Activated CD4-positive, alpha-beta T cell treated with anti-CD3 and anti-CD28 coated beads for 36 hours (primary cell): Measurements from ENCODE around the gene SBF2. TPM values are rescaled to one million over a fixed set of nuclear protein-coding genes. Genes with fewer than 3 reads are reported as not detected.
A peak's percentile ranks its signal among the peaks of the same experiment; 100 is the strongest.

ENCODE experiments used
- ATAC-seq: fragments of 200-7000 bp; cut with Tn5 transposase; one replicate; pipeline ENCODE4 v1.10.0; 2021; ENCODE audit warnings: mild to moderate bottlenecking, moderate library complexity
- CTCF ChIA-PET: fragments of 350-600 bp; sonication (Branson Sonifier 250); formaldehyde crosslinking; loops from one replicate; lab custom pipeline; 2021; ENCODE audit warnings: antibody characterized with exemption; lab: Charles Lee
- POLR2A ChIA-PET: fragments of 350-600 bp; sonication (Branson Sonifier 250); formaldehyde crosslinking; loops from one replicate; lab custom pipeline; 2021; ENCODE audit warnings: antibody characterized with exemption, inconsistent platforms; lab: Charles Lee
- DNase-seq: peaks from one replicate; pipeline ENCODE4 v3.0.0-alpha.2; 2020
- H3K27ac Mint-ChIP-seq: one replicate; pipeline ENCODE4 v1.8.0; 2021; ENCODE audit warnings: mixed read lengths
- H3K27me3 Mint-ChIP-seq: one replicate; pipeline ENCODE4 v1.8.0; 2021; ENCODE audit warnings: mixed read lengths
- H3K36me3 Mint-ChIP-seq: one replicate; pipeline ENCODE4 v1.8.0; 2021; ENCODE audit warnings: low read depth, mixed read lengths
- H3K4me1 Mint-ChIP-seq: one replicate; pipeline ENCODE4 v1.8.0; 2021; ENCODE audit warnings: mixed read lengths
- H3K4me3 Mint-ChIP-seq: one replicate; pipeline ENCODE4 v1.8.0; 2021; ENCODE audit warnings: mild to moderate bottlenecking, moderate library complexity, mixed read lengths
- H3K9me3 Mint-ChIP-seq: one replicate; pipeline ENCODE4 v1.8.0; 2021; ENCODE audit warnings: low read depth, mixed read lengths
- intact Hi-C, 2 experiments: fragments of 100-400 bp; cut with DNase I in 1 of 2; cut with micrococcal nuclease in 1 of 2; formaldehyde crosslinking; loops; one replicate each; pipeline versions ENCODE4 v1.14.2 to v1.15.1; 2022 to 2024; cut with DNase I, micrococcal nuclease
- total RNA-seq, 2 experiments: library from RNA; stranded (reverse); gene quantifications; one replicate each; pipeline ENCODE4 v1.2.3, GENCODE V29; 2021

SBF2 gene
- total RNA-seq, 2 experiments from 2014 or later, result 7.1 to 8.1 TPM

DNA sequence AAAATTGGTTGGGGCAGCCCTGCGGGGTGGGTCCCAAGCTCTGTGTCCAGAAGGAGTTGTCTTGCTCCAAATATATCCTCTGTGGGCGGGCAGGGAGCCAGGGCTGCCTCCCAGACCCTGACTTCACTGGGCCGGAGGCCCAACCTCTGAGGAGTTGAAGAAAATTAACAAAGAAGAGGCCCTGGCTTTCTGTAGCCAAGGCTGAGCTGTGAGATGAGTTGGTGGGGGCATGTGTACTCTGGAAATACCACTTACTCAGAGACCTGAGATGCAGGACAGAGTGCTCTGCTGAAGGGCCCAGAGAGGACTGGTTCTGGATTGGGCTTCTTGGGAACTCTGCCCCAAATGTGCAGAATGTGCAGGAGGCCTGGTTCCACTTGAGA is 533.8 kb downstream of the SBF2 start:
- peaks cover 48% of the 10 kb centered on the region for H3K4me1 Mint-ChIP-seq
- DNase-seq (peak; percentile 21), ATAC-seq (no peak)
- H3K36me3 Mint-ChIP-seq, result peaks cover 3% of the 10 kb centered on the region
- peak overlapping the region; percentile 86 for H3K4me3 Mint-ChIP-seq
- peak overlapping the region; percentile 98 for H3K27ac Mint-ChIP-seq
- intact Hi-C loops, result no loop called here
- no peaks in the 10 kb centered on the region for H3K27me3 Mint-ChIP-seq
- ChIA-PET POLR2A (interaction anchor here (0.6 to 1.4 kb wide), 4 partner anchors 146 to 300 kb away, joined by 3 to 5 read pairs (median 4); partner anchors contain the start of genes WEE1 and ZNF143), CTCF (interaction anchor here (0.9 to 3.7 kb wide), 11 partner anchors 12 to 548 kb away, joined by 3 to 31 read pairs (median 5); partner anchors contain the start of gene WEE1)
- no peaks in the 10 kb centered on the region for H3K9me3 Mint-ChIP-seq

DNA sequence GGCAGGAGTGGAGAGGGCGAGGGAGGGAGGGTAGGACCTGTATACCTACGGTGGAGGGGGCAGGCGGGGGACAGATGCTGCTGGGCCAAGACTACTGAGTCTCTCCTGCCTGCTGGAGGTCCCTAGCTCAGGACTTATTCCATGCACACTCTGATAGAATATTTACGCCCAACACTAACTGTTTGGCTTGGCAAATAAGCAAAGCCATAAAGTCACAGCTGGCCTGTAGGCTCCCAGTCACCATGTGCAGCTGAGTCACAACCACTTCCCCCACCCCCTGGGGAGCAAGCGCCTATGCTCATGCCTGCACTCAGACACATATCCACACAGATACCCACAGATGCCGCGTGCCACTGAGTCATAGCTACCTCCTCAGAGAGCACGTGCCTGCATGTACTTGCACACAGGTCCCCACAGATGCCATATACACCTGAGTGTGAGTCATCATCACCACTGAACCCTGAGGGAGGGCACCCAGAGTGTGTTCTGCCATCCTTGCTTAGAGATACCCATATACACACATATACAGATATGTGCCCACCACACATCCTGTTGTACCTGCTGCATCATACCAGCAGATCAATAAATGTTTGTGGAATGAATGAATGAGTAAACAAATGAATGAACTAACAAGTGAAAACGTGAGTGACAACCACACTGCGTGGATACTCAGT is 534.4 kb downstream of the SBF2 start:
- ChIA-PET POLR2A (interaction anchor here (0.6 to 1.4 kb wide), 6 partner anchors 100 to 820 kb away, joined by 3 to 14 read pairs (median 4); partner anchors contain the start of genes WEE1 and ZNF143), CTCF (interaction anchor here (0.6 to 3.7 kb wide), 16 partner anchors 8 to 606 kb away, joined by 3 to 31 read pairs (median 4); partner anchors contain the start of gene WEE1)
- peak overlapping the region; percentile 98 for H3K27ac Mint-ChIP-seq
- peak; percentile 98 for DNase-seq
- H3K27me3 Mint-ChIP-seq, result no peaks in the 10 kb centered on the region
- H3K9me3 Mint-ChIP-seq, result no peaks in the 10 kb centered on the region
- peaks cover 48% of the 10 kb centered on the region for H3K4me1 Mint-ChIP-seq
- H3K36me3 Mint-ChIP-seq, result peaks cover 2% of the 10 kb centered on the region
- intact Hi-C loops, result loop anchor here (1.0 to 5.0 kb wide), 13 partner anchors 83 to 1077 kb away; partner anchors contain the start of genes AMPD3 (in 1 of the 2), RPL27A (in 1 of the 2), SWAP70 (in 1 of the 2) and TMEM41B (in 1 of the 2)
- ATAC-seq, result peak; percentile 90
- H3K4me3 Mint-ChIP-seq, result peak overlapping the region; percentile 86

- Mint-ChIP-seq H3K27me3 (no peaks in the 10 kb centered on the region), H3K4me3 (peak overlapping the region; percentile 86), H3K27ac (peak overlapping the region; percentile 98), H3K36me3 (no peaks in the 10 kb centered on the region), H3K4me1 (peaks cover 48% of the 10 kb centered on the region), H3K9me3 (no peaks in the 10 kb centered on the region)
- ATAC-seq (peak; percentile 25), DNase-seq (peak; percentile 80)
- ChIA-PET POLR2A (interaction anchor here (0.6 to 1.4 kb wide), 6 partner anchors 101 to 819 kb away, joined by 3 to 14 read pairs (median 4); partner anchors contain the start of gene WEE1), CTCF (interaction anchor here (0.6 to 3.7 kb wide), 21 partner anchors 9 to 607 kb away, joined by 3 to 31 read pairs (median 4); partner anchors contain the start of genes ADM and WEE1)
- intact Hi-C loops, result loop anchor here (1.0 to 5.0 kb wide), 19 partner anchors 83 to 1077 kb away; partner anchors contain the start of genes AMPD3 (in 1 of the 2), RPL27A (in 1 of the 2), SWAP70 (in 1 of the 2) and TMEM41B (in 1 of the 2)
Measured at GRCh38 chr11:9758637-9759518, 535.1 kb downstream of the SBF2 start.

DNA sequence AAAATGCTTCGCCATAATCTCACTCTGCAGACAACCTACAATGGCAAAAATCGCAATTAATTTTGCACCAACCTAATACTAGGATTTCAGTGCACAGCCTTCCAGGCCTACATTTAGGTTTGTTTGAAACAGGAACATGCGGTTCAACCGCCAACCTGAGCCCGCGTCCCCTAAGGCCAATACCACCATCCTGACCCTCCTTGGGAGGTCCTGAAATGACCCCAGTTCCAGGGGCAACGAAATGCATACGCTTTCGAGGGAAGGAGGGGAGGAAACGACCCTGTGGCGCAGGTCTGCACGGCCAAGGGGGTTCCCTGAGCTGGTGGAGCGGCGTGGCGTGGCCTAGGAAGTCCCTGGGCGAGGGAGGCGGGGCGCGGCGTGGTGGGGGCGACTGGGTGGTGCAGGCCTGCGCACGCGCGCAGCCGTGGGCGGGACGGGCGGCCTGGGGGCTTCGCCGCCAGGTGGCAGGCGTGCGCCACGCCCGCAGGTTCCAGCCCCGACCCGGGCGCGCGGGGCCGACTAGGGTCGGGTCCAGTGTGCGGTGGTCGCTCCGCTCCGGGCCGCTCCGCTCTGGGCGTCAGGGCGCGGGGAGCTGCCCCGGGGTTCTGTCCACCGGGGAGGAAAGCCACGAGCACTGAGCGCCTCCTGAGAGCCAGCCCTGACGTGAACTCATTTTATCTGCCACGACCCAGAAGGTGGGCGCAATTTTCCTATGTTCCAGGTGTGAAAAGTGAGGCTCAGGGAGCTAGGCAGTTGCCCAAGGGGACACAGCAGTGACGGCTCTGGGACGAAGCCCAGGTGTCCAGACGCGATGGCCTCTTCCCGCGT is 536.0 kb downstream of the SBF2 start:
- Mint-ChIP-seq H3K27me3 (no peaks in the 10 kb centered on the region), H3K4me3 (peak overlapping the region; percentile 86), H3K4me1 (peaks cover 51% of the 10 kb centered on the region), H3K36me3 (no peaks in the 10 kb centered on the region), H3K27ac (peak overlapping the region; percentile 89), H3K9me3 (no peaks in the 10 kb centered on the region)
- ChIA-PET POLR2A (interaction anchor here (0.6 kb wide), 2 partner anchors 160 to 549 kb away, joined by 3 to 4 read pairs; no protein-coding TSS in a partner anchor), CTCF (interaction anchor here (0.6 to 3.7 kb wide), 16 partner anchors 10 to 1726 kb away, joined by 3 to 31 read pairs (median 3); partner anchors contain the start of gene ADM)
- peak; percentile 97 for DNase-seq
- intact Hi-C loops, result loop anchor here (1.0 to 5.0 kb wide), 17 partner anchors 84 to 1076 kb away; partner anchors contain the start of genes AMPD3 (in 1 of the 2), RPL27A (in 1 of the 2), SWAP70 (in 1 of the 2) and TRIM66 (in 1 of the 2)
- peak; percentile 47 for ATAC-seq

- intact Hi-C loops, result loop anchor here (5.0 kb wide), 6 partner anchors 85 to 1075 kb away; partner anchors contain the start of genes AMPD3 (in 1 of the 2), RPL27A (in 1 of the 2) and TRIM66 (in 1 of the 2)
- H3K36me3 Mint-ChIP-seq, result no peaks in the 10 kb centered on the region
- no peaks in the 10 kb centered on the region for H3K9me3 Mint-ChIP-seq
- DNase-seq (no peak), ATAC-seq (no peak)
- CTCF ChIA-PET, result interaction anchor here (1.0 to 1.1 kb wide), 2 partner anchors 143 to 222 kb away, joined by 3 read pairs; no protein-coding TSS in a partner anchor
- POLR2A ChIA-PET, result no interaction called here
- peaks cover 54% of the 10 kb centered on the region for H3K4me1 Mint-ChIP-seq
- H3K4me3 Mint-ChIP-seq, result no peak overlapping the region
- no peaks in the 10 kb centered on the region for H3K27me3 Mint-ChIP-seq
- H3K27ac Mint-ChIP-seq, result peak overlapping the region; percentile 89
Measured at GRCh38 chr11:9756878-9757277, 537.1 kb downstream of the SBF2 start.

DNA sequence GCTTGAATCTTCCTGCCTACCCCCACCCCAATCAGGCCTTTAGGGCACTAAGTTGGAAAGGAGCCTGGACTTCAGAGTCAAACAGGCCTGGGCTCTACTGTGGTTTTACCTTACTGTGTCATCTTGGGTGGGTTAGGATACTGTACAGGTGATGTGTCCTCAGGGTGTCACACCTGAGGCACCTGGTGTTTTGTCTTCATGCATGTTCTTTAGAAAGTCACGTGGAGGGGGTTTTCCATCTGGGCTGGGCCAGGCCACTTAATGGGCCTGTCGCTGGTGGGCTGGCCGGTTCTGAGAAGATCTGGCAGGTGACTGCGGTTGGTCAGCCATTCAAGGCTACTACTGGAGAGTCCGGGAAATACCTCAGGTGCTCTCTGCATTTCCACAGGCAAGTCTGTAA is 537.6 kb downstream of the SBF2 start:
- Mint-ChIP-seq H3K27ac (peak overlapping the region; percentile 5), H3K9me3 (no peaks in the 10 kb centered on the region)
- POLR2A ChIA-PET, result no interaction called here

DNA sequence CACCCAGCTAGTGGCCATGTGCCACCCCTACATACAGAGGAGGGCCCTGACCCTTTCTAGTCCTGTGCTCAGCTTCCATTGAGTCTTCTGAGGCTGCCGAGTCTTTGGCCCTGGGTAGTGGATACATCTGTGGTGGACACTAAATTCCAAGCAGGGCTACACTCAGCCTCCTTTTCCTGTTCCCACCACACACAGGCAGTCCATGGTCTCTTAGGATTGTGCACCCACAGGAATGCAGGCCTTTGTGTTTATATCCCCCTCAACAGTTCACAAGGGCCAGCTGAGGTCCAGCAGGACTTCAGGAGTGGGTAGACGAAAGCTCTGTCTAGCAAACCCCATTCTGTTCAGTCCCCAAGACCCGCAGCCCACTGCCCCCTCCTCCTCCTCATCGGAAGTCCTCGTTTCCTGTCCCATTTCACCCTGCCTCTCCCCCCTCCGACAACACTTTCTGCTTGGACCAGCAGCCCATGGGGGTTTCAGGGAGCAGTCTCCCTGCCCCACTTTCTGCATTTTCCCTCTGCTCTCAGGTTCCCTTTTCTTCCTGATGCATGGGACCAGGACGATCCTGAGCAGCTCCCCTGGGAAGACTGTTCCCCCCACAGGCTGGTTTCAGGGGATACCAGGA is 538.3 kb downstream of the SBF2 start:
- ChIA-PET POLR2A (no interaction called here), CTCF (interaction anchor here (1.2 to 1.5 kb wide), 2 partner anchors 143 to 223 kb away, joined by 3 to 5 read pairs; no protein-coding TSS in a partner anchor)
- ATAC-seq (no peak), DNase-seq (no peak)
- H3K4me3 Mint-ChIP-seq, result no peak overlapping the region
- no peak overlapping the region for H3K27ac Mint-ChIP-seq
- H3K9me3 Mint-ChIP-seq, result no peaks in the 10 kb centered on the region
- H3K36me3 Mint-ChIP-seq, result no peaks in the 10 kb centered on the region
- peaks cover 45% of the 10 kb centered on the region for H3K4me1 Mint-ChIP-seq
- H3K27me3 Mint-ChIP-seq, result no peaks in the 10 kb centered on the region
- intact Hi-C loops, result loop anchor here (5.0 kb wide), 6 partner anchors 87 to 1073 kb away; partner anchors contain the start of genes AMPD3 (in 1 of the 2), RPL27A (in 1 of the 2) and TRIM66 (in 1 of the 2)

More for the DNA sequence above, 537.6 kb downstream of the SBF2 start:
- intact Hi-C loops, result loop anchor here (5.0 kb wide), 6 partner anchors 86 to 1074 kb away; partner anchors contain the start of genes AMPD3 (in 1 of the 2), RPL27A (in 1 of the 2) and TRIM66 (in 1 of the 2)
- no peak for ATAC-seq
- no peak for DNase-seq
- Mint-ChIP-seq H3K27me3 (no peaks in the 10 kb centered on the region), H3K36me3 (no peaks in the 10 kb centered on the region), H3K4me3 (no peak overlapping the region), H3K4me1 (peaks cover 50% of the 10 kb centered on the region)
- CTCF ChIA-PET, result interaction anchor here (1.0 kb wide), 1 partner anchor 143 kb away, joined by 3 read pairs; no protein-coding TSS in a partner anchor

- Mint-ChIP-seq H3K27me3 (no peaks in the 10 kb centered on the region), H3K4me3 (no peak overlapping the region), H3K36me3 (no peaks in the 10 kb centered on the region), H3K27ac (no peak overlapping the region), H3K9me3 (no peaks in the 10 kb centered on the region), H3K4me1 (peaks cover 29% of the 10 kb centered on the region)
- ChIA-PET CTCF (interaction anchor here (0.7 to 1.7 kb wide), 4 partner anchors 75 to 568 kb away, joined by 3 to 7 read pairs (median 4); no protein-coding TSS in a partner anchor), POLR2A (no interaction called here)
- ATAC-seq, result no peak
- intact Hi-C loops, result no loop called here
- DNase-seq, result no peak
Measured at GRCh38 chr11:9754010-9754471, 540.0 kb downstream of the SBF2 start.

GRCh38 chr11:9753021-9753420 is 541.0 kb downstream of the SBF2 start:
- intact Hi-C loops, result no loop called here
- ATAC-seq (no peak), DNase-seq (peak; percentile 51)
- no peaks in the 10 kb centered on the region for H3K36me3 Mint-ChIP-seq
- no peaks in the 10 kb centered on the region for H3K27me3 Mint-ChIP-seq
- peak overlapping the region; percentile 72 for H3K27ac Mint-ChIP-seq
- CTCF ChIA-PET, result interaction anchor here (0.6 to 1.7 kb wide), 4 partner anchors 218 to 1730 kb away, joined by 3 to 7 read pairs (median 4); no protein-coding TSS in a partner anchor
- POLR2A ChIA-PET, result interaction anchor here (0.7 kb wide), 3 partner anchors 151 to 635 kb away, joined by 3 read pairs; no protein-coding TSS in a partner anchor
- H3K9me3 Mint-ChIP-seq, result no peaks in the 10 kb centered on the region
- H3K4me3 Mint-ChIP-seq, result no peak overlapping the region
- peaks cover 36% of the 10 kb centered on the region for H3K4me1 Mint-ChIP-seq
